ENCODE results near the gene NFS1.

DNA sequence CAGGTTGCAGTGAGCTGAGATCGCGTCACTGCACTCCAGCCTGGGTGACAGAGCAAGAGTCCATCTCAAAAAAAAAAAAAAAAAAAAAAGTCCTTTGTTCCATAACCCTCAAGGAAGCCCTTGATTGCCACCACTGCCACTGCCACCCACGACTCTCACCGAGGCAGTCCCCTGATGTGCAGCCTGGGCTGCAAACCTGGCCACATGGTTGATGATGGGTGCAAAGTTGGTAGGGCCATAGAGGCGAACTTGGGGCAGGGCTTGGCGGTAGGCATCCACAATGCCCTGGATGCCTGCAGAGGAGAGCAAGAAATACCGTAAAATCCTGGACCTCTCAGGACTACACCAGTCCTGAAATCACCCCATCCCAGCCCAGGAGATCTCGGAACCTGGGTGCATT is 72.0 kb downstream of the NFS1 start:
- TF ChIP-seq, protein P1, sequence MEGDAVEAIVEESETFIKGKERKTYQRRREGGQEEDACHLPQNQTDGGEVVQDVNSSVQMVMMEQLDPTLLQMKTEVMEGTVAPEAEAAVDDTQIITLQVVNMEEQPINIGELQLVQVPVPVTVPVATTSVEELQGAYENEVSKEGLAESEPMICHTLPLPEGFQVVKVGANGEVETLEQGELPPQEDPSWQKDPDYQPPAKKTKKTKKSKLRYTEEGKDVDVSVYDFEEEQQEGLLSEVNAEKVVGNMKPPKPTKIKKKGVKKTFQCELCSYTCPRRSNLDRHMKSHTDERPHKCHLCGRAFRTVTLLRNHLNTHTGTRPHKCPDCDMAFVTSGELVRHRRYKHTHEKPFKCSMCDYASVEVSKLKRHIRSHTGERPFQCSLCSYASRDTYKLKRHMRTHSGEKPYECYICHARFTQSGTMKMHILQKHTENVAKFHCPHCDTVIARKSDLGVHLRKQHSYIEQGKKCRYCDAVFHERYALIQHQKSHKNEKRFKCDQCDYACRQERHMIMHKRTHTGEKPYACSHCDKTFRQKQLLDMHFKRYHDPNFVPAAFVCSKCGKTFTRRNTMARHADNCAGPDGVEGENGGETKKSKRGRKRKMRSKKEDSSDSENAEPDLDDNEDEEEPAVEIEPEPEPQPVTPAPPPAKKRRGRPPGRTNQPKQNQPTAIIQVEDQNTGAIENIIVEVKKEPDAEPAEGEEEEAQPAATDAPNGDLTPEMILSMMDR (optimal IDR thresholded peaks at IDR 0.05 in 1 of 3, IDR thresholded peaks at IDR 0.05 in 1 of 3, conservative IDR thresholded peaks at IDR 0.05 in 1 of 3; ENCODE audit: extremely low read depth in 1 of 3, insufficient read depth in 2 of 3, low read length in 3 of 3) = no peak
- no peak for TF ChIP-seq EZH2 (IDR thresholded peaks at IDR 0.05; ENCODE audit: low read length)

Data from keratinocyte (primary cell).